ENCODE measurements around the gene IFT57.

GRCh38 chr3:108125550-108126071, 96.6 kb downstream of the IFT57 start:
- TF ChIP-seq, protein P1, sequence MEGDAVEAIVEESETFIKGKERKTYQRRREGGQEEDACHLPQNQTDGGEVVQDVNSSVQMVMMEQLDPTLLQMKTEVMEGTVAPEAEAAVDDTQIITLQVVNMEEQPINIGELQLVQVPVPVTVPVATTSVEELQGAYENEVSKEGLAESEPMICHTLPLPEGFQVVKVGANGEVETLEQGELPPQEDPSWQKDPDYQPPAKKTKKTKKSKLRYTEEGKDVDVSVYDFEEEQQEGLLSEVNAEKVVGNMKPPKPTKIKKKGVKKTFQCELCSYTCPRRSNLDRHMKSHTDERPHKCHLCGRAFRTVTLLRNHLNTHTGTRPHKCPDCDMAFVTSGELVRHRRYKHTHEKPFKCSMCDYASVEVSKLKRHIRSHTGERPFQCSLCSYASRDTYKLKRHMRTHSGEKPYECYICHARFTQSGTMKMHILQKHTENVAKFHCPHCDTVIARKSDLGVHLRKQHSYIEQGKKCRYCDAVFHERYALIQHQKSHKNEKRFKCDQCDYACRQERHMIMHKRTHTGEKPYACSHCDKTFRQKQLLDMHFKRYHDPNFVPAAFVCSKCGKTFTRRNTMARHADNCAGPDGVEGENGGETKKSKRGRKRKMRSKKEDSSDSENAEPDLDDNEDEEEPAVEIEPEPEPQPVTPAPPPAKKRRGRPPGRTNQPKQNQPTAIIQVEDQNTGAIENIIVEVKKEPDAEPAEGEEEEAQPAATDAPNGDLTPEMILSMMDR (IDR thresholded peaks at IDR 0.05) = no peak
- TF ChIP-seq POLR2AphosphoS5 (IDR thresholded peaks at IDR 0.05) = no peak

Data from gastroesophageal sphincter (tissue), 3 donors.